ENCODE results near the gene MYOZ1.
"Not testable (repeated sequence)": the region's sequence is repeated elsewhere in the genome, so short reads cannot be mapped to it uniquely, and the experiment has no call there.

GRCh38 chr10:73663621-73664020 lies 22.3 kb upstream of the MYOZ1 start:
- TF ChIP-seq POLR2AphosphoS5 (IDR thresholded peaks at IDR 0.05; ENCODE audit: borderline replicate concordance, low read depth, low read length); EZH2 (IDR thresholded peaks at IDR 0.05): not testable (repeated sequence)

All from SK-N-MC (cell line).